ENCODE measurements around the gene TUFT1.

TUFT1 gene

DNA sequence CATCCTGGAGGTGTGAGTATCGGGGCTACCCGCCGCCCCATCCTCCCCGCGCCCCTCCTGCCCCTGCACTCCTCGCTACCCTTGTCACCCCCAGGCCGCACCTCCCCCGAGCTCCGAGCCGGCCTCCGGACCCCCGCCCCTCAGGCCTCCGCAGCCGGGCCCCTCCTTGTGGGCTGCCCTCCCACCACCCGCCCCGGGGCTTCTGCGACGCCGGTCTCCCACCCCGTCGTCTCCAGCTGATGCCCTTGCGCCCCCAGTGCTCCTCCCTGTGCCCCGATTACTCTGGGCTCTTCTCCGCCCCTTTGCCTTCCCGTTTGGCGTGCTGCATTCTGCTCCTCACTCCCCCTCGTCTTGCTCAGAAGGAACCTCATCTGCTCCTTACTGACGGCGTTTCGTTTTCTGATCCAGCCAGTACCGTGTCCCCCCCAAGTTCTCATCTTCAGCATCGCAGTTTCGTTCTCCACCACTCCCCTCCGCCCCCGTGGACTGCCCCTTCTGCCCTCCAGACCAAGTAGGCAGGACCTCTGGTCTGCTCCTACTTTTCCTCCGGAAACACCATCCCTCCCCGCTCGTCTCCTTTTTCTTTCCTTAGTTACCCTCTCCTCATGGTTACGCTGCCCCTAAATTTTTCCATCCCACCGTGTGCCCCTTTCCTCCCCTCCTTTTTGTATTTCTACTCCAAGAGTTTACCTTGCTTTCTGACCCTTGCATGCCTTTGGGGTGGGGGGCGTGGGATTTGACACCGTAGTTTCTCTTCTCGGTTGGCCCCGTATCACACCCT lies 72.6 kb downstream of the TUFT1 start (continued):
- TF ChIP-seq ZNF184 (tag by site-specific recombination; IDR thresholded peaks at IDR 0.05) (no peak), OVOL3 (tag by site-specific recombination; IDR thresholded peaks at IDR 0.05) (no peak), ZNF521 (tag by site-specific recombination; IDR thresholded peaks at IDR 0.05) (no peak), ZNF701 (tag by site-specific recombination; IDR thresholded peaks at IDR 0.05) (peak; percentile 81), ZNF707 (tag by site-specific recombination; IDR thresholded peaks at IDR 0.05) (no peak), GLIS2 (tag by site-specific recombination; IDR thresholded peaks at IDR 0.05) (peak; percentile 69; the same call in 1 of the 2 replicates), KLF16 (tag by site-specific recombination; IDR thresholded peaks at IDR 0.05) (0 out of 2 replicates have a peak, but pooled peaks have one; percentile 26), ZNF560 (tag by site-specific recombination; IDR thresholded peaks at IDR 0.05; ENCODE audit: borderline replicate concordance) (no peak), IKZF3 (tag by site-specific recombination; IDR thresholded peaks at IDR 0.05) (no peak), GLI2 (tag by site-specific recombination; IDR thresholded peaks at IDR 0.05; ENCODE audit: borderline replicate concordance, low read depth) (no peak), ZNF473 (tag by site-specific recombination; IDR thresholded peaks at IDR 0.05) (no peak), ZNF791 (tag by site-specific recombination; IDR thresholded peaks at IDR 0.05) (no peak), MEIS1 (CRISPR knock-in tag; IDR thresholded peaks at IDR 0.05; ENCODE audit: borderline replicate concordance) (no peak), ZNF155 (tag by site-specific recombination; IDR thresholded peaks at IDR 0.05) (no peak), HOXC10 (CRISPR knock-in tag; IDR thresholded peaks at IDR 0.05) (no peak), ZNF837 (tag by site-specific recombination; IDR thresholded peaks at IDR 0.05) (0 out of 2 replicates have a peak, but pooled peaks have one; percentile 15)
- TF ChIP-seq, protein P1, sequence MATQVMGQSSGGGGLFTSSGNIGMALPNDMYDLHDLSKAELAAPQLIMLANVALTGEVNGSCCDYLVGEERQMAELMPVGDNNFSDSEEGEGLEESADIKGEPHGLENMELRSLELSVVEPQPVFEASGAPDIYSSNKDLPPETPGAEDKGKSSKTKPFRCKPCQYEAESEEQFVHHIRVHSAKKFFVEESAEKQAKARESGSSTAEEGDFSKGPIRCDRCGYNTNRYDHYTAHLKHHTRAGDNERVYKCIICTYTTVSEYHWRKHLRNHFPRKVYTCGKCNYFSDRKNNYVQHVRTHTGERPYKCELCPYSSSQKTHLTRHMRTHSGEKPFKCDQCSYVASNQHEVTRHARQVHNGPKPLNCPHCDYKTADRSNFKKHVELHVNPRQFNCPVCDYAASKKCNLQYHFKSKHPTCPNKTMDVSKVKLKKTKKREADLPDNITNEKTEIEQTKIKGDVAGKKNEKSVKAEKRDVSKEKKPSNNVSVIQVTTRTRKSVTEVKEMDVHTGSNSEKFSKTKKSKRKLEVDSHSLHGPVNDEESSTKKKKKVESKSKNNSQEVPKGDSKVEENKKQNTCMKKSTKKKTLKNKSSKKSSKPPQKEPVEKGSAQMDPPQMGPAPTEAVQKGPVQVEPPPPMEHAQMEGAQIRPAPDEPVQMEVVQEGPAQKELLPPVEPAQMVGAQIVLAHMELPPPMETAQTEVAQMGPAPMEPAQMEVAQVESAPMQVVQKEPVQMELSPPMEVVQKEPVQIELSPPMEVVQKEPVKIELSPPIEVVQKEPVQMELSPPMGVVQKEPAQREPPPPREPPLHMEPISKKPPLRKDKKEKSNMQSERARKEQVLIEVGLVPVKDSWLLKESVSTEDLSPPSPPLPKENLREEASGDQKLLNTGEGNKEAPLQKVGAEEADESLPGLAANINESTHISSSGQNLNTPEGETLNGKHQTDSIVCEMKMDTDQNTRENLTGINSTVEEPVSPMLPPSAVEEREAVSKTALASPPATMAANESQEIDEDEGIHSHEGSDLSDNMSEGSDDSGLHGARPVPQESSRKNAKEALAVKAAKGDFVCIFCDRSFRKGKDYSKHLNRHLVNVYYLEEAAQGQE (tag by site-specific recombination; IDR thresholded peaks at IDR 0.05) = 0 out of 2 replicates have a peak, but pooled peaks have one; percentile 8

DNA sequence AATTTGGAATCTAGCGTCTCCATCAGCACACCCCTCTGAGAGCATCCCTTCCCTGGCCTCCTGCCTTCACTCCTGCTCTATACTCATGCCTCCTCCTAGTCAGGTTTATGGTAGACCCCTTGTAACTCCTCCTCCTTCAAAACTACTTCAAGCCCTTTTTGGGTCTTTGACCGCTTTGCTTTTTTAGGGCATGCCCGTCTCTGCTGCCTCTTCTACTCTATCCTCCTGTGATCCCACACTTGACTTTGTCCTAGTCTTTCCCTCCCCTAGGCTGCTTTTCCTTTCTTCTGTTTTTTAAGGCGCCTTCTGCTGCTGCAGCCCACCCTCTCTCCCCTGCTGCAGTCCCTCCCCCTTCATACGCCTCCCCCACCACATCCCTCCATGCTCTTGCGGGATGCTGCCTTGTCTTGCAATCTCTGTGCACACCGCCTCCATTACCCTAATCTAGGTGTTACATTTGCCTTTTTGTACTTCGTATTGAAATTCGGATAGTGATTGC lies 73.2 kb downstream of the TUFT1 start:
- peaks cover 23% of the 10 kb centered on the region for H3K4me1 ChIP-seq (ENCODE audit: control insufficient read depth, insufficient read depth, low read length)
- CTCF ChIA-PET = no interaction called here
- H3K27ac ChIP-seq (ENCODE audit: extremely low read depth, low read depth, low read length) = peak overlapping the region; percentile 79; the same call in 1 of the 2 replicates
- peaks cover 0 to 7% of the 10 kb centered on the region in 2 experiments; a peak in 2 of 3 replicates for H3K36me3 ChIP-seq (ENCODE audit: control insufficient read depth in 2 of 2, insufficient read depth in 1 of 2, low read length in 2 of 2)
- no peaks in the 10 kb centered on the region for H3K9me3 ChIP-seq (ENCODE audit: control insufficient read depth, insufficient read depth, low read depth, low read length)
- peak overlapping the region; percentile 97 for H3K4me3 ChIP-seq (ENCODE audit: low read depth, low read length)
- POLR2A ChIA-PET = no interaction called here
- TF ChIP-seq ZNF10 (tag by site-specific recombination; IDR thresholded peaks at IDR 0.05) = 0 out of 2 replicates have a peak, but pooled peaks have one; percentile 51
- TF ChIP-seq ZNF184 (tag by site-specific recombination; IDR thresholded peaks at IDR 0.05) = no peak
- TF ChIP-seq ZBTB20 (tag by site-specific recombination; IDR thresholded peaks at IDR 0.05) = 0 out of 2 replicates have a peak, but pooled peaks have one; percentile 5
- TF ChIP-seq KLF9 (tag by site-specific recombination; IDR thresholded peaks at IDR 0.05; ENCODE audit: low read depth) = peak; percentile 10; the same call in 1 of the 2 replicates
- TF ChIP-seq ZNF354C (tag by site-specific recombination; IDR thresholded peaks at IDR 0.05; ENCODE audit: borderline replicate concordance, low read depth) = no peak
- no peak for TF ChIP-seq ZNF501 (tag by site-specific recombination; IDR thresholded peaks at IDR 0.05)
- TF ChIP-seq ZNF837 (tag by site-specific recombination; IDR thresholded peaks at IDR 0.05) = peak; percentile 75; the same call in 1 of the 2 replicates
- TF ChIP-seq ZBTB8A (tag by site-specific recombination; IDR thresholded peaks at IDR 0.05) = peak; percentile 79
- TF ChIP-seq ZNF426 (tag by site-specific recombination; IDR thresholded peaks at IDR 0.05) = no peak
- no peak for TF ChIP-seq TSHZ1 (tag by site-specific recombination; IDR thresholded peaks at IDR 0.05; ENCODE audit: borderline replicate concordance)
- TF ChIP-seq ZNF571 (tag by site-specific recombination; IDR thresholded peaks at IDR 0.05) = no peak
- TF ChIP-seq ZSCAN4 (tag by site-specific recombination; IDR thresholded peaks at IDR 0.05) = no peak
- TF ChIP-seq ZNF791 (tag by site-specific recombination; IDR thresholded peaks at IDR 0.05) = no peak
- no peak for TF ChIP-seq ZNF174 (tag by site-specific recombination; IDR thresholded peaks at IDR 0.05)
- TF ChIP-seq ZNF335 (tag by site-specific recombination; conservative IDR thresholded peaks at IDR 0.05) = peak; percentile 94
